Measurements from ENCODE around the gene RAD21L1. TPM values are rescaled to one million over a fixed set of nuclear protein-coding genes. Genes with fewer than 3 reads are reported as not detected.

RAD21L1 gene
- total and polyA plus RNA-seq, 2 of the 8 experiments (the other 6 are each of a cell fraction or from before 2014, with no cell fraction given), result 0.06 to 0.26 TPM

GRCh38 chr20:1286267-1287024 lies 60.6 kb downstream of the RAD21L1 start (continued):
- no peak for TF ChIP-seq CHD7 (IDR thresholded peaks at IDR 0.05; ENCODE audit: insufficient replicate concordance, low read length)
- TF ChIP-seq EGR1 (IDR thresholded peaks at IDR 0.05; ENCODE audit: borderline replicate concordance, low read depth, low read length), result no peak
- no peak for TF ChIP-seq JUN (IDR thresholded peaks at IDR 0.05; ENCODE audit: low read depth, low read length)

Measured in H1 (cell line).